HG03575 (cell line): ENCODE measurements around the gene DFFB.
"Not testable (repeated sequence)": the region's sequence is repeated elsewhere in the genome, so short reads cannot be mapped to it uniquely, and the experiment has no call there.

ENCODE experiments used
- ATAC-seq: cut with Tn5 transposase; IDR thresholded peaks from one replicate; pipeline ENCODE4 v1.9.1; 2021; ENCODE audit not compliant: unreplicated experiment, insufficient number of reproducible peaks, low FRiP score; ENCODE audit errors: extremely low read depth

The DFFB gene

GRCh38 chr1:3915551-3916121 lies 58.4 kb downstream of the DFFB start:
- ATAC-seq = no peak

- ATAC-seq = no peak
These were observed 60.5 kb downstream of the DFFB start for GRCh38 chr1:3917761-3918160.

DNA sequence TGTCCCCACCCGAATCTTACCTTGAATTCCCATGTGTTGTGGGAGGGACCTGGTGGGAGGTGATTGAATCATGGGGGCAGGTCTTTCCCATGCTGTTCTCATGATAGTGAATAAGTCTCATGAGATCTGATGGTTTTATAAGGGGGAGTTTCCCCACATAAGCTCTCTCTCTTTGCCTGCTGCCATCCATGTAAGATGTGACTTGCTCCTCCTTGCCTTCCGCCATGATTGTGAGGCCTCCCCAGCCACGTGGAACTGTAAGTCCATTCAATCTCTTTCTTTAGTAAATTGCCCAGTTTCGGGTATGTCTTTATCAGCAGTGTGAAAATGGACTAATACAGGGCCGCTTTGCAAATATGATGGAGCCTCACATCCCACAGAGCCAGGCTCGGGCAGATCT lies 61.1 kb downstream of the DFFB start:
- not testable (repeated sequence) for ATAC-seq

DNA sequence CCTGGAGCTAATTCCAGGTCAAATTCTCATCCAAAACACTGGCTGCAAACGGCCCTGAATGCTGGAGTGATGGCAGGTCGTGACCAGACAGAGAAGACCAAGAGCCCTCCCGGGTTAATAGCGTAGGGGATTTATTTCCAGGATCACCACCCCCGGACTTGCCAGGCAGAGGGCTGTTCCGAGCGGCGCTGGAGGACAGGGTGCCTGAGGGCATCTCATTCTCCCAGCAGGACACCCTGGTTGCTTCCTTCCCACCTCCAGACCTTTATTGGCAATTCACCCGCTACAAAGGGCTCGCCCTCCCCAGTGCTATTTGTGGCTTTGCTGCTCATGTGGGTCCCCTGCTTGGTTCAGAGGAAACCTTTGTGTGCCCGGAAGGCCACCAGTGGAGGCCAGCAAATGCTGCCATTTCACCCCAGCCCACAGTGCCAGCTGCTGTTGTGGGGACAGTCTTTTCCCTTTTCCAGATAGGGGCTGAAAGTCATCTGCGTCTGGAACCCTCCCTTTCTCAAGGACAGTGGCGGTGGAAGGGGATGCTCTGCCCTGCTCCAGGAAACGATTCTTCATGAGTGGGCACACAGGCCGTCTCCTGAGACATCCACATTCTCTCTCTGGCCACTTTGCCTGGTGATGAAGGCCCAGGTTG lies 61.8 kb downstream of the DFFB start:
- ATAC-seq = no peak

DNA sequence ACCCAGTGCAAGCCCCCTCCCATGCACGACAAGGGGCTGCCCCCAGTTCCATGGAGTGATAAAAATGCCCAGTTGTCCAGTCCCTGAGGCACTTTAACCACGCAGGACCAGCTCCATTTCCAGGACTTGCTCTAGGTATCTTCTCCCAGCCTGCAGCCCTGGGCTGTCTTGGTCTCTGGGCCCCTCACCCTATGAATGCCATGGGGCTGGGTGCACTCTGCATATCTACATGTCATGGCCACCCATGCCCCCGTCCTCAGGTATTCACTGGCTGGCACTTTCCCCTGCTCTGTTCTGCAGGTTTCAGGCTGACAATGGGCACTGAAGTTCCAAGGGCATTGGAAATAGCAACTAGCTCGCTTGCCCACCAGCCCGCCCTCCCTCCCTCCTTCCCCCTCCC lies 62.4 kb downstream of the DFFB start:
- no peak for ATAC-seq

GRCh38 chr1:3921765-3922164 lies 64.5 kb downstream of the DFFB start:
- ATAC-seq = no peak

DNA sequence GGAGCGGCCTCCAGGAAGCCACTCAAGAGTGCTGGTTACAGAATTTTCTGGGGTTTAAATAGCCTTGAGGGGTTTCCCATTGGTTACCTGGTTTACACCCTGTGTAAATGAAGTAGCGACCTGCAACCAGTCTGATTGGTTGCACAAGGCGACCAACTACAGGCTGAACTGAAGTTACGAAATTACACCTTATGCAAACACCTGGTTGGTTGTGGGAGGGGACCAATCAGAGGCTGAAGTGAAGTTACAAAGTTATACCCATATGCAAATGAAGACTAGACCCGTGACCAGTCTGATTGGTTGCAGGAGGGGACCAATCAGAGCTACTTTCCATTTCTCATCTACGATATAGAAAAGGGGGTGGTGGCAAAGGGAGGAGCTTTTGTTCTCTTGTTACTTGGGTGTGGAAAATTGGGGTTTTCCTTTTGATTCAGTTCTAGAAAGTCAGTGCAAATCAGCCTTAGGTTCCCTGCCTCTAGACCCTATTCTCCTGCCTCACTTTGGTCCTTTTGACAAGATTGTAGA lies 65.0 kb downstream of the DFFB start:
- ATAC-seq = no peak

DNA sequence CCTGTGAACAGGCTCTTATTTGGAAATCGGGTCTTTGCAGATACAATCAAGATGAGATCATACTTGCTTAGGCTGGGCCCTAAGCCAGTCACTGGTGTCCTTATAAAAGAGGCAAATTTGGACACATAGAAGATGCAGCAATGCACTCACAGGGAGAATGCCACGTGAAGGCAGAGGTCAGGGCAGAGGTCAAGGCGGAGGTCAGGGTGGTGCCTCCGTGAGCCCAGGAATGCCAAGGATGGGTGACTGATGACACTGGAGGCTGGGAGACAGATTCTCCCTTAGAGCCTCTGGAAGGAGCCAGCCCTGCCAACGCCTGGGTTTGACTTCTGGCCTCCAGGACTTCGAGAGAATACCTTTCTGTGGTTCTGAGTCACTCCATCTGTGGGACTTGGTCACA lies 65.6 kb downstream of the DFFB start:
- ATAC-seq = no peak

DNA sequence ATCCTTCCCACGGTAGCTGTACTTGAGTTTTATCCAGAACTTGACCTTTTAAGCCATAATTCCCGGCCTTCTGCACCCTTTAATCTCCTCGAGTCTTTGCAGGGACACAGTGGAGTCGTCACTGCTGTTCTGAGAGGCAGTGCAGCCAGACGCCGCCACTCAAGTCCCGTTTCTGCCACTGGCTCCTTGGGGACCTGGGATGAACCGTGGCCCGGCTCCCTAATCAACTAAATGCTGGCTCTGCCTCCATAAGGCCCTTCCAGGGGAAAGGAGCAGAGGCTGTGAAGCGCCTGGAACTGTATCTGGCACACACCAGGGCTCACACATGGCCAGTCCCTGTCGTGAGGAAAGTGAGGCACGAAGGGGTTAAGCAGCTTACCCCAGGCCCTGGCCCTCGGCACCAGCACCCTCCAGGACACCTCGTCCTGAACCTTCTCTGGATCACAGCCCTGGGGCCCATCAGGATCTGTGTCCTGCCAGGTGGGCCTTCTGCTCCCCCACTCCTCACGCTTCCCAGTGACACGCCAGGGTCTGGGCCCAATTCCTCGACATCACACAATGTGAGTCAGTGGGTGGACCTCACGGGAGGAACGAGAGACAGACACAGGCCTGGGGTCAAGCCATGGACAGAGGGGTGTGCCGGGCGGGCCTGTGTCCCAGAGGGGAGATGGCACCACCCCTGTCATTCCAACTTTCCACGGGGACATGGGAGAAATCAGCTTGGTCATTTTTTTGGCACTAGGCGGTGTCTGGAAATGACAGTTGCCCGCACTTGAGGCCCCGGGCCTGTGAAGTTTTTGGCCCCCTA lies 66.3 kb downstream of the DFFB start:
- no peak for ATAC-seq

DNA sequence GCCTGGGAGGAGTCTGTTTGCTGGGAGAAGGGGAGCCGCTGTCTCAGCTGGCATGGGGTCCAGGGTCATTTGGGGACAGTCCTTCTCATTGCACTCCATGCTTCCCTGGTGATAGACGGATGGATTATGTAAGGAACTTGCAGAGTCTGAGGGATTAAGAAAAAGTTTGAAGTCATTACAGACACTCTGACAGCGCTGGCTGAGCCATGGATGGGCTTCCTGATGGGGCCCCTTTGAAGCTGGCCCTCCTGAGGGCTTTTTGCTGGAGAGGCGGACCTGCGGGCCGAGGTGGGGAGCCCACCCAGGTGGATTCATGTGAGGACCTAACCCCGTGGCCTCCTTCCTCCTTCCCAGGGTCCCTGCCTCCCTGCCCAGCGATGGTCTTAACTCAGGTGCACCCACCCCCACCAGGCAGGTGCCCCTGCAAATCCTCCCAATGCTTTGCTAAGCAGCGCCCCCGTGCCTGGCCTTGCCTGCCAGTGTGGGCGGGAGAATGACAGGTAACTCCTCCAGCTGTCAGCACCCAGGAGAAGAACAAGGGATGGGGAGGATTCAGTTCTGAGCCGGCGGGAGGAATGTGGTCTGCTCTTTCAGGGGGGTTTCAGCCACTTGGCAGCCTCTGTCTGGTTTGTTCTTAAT lies 67.0 kb downstream of the DFFB start:
- no peak for ATAC-seq

- ATAC-seq = no peak
These were observed 67.5 kb downstream of the DFFB start for GRCh38 chr1:3924825-3925220.

GRCh38 chr1:3925256-3925655 lies 68.0 kb downstream of the DFFB start:
- ATAC-seq = no peak

DNA sequence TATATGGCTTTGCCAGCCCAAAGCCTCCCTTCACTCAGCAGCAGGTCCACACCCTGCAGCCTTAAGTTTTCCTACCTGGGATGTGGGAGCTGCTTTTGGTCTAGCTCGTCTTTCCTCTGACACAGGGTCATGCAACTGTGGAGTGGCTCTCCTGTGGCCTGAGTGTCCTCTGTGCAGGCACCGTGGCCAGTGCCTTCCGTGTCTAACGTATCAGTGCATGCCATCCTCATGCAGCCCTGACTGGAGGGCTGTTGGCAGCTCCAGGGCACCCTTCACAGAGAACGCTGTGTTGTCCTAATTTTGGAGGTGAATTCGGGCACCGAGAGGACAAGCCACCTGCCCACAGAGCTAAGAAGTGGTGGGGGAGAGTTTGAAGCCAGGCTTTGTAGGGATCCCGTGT lies 68.5 kb downstream of the DFFB start:
- no peak for ATAC-seq

DNA sequence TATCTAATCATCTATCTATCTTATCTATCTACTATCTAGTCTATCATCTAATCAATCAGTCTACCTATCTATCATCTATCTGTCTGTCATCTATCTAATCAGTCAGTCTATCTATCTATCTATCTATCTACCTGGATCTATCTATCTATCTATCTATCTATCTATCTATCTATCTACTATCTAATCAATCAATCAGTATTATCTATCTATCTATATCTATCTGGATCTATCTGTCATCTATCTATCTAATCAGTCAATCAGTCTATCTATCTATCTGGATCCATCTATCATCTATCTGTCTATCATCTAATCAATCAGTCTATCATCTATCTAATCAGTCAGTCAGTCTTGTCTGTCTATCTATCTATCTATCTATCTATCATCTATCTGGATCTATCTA lies 69.7 kb downstream of the DFFB start:
- ATAC-seq = no peak

DNA sequence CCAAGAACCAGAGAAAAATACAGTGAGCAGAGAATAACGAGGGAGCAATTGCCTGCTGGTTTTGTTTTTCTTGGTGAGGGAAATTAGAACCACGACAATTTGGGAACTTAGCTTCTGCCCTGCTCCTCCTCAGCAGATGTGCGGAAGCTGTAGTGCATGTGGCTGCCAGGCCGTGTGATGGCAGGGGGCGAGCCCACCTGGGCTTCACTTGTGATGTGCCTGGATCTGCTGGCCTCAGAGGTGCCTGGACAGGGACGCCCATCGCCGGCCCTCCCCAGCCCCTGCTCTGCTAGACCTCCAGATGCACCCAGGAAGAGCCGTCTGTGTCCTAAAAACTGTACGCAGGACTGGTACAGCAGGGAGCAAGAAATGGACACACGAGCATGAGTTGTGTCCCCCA lies 71.3 kb downstream of the DFFB start:
- no peak for ATAC-seq

DNA sequence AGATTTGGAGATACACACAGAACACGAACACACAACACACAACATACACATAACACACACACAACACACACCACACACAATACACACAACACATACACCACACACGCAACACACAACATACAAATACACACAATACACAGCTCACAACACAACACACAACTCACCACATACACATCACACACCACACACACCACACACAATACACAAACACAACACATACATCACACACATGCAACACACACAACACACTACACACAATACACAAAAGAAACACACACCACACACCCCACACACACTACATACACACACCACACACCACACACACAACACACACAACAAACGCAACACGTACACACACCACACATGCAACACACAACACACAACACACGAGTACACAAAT lies 71.8 kb downstream of the DFFB start:
- no peak for ATAC-seq

GRCh38 chr1:3930301-3931006 lies 73.2 kb downstream of the DFFB start:
- no peak for ATAC-seq

- no peak for ATAC-seq
These were observed 74.0 kb downstream of the DFFB start for GRCh38 chr1:3931007-3931912.
